DMS153 treated with DMSO at 0.1 percent for 48 hours (cell line): Measurements from ENCODE around the gene ASNSD1.

Experiments used
- DNase-seq: peaks from one replicate; lab custom pipeline; 2025; ENCODE audit not compliant: unreplicated experiment; lab: John Stamatoyannopoulos, UW

ASNSD1 gene

DNA sequence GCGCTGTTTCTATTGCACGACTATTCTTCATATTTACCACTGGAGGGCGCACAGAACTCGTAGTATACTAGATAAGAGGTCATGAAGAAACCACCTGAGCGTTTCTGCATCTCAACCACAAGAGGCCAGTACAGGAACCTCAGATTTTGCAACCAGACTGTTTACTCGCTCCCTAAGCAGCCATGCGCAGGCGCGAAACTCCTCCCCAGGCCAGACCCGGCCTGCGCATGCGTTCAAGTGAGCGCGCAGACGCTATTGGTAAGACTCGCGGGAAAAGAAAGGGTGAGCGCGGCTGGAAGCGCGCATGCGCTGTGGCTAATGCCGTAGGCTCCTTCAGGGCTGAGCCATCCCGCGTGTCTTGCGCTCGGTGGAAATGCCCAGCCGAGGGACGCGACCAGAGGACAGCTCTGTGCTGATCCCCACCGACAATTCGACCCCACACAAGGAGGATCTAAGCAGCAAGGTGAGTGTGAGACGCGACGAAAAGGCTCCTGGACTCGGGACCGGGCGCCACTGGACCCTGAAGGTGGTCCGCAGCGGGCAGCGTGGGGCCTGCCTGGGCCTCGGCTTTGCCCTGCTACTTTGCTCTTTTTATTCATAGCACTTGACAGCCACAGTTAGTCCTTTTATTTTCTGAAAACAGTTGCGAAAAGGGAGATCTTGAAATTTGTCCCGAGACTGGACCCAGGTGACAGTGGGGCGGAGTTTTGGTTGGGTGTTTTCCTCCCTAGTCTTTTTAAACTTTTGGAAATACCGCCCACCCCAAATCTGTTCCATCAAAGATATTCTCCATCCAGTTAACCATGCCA, at the start of gene ASNSD1:
Gene ASNSD1, plus strand, starts transcription at position 312 of the 809 bp plus-strand sequence. CDS start 4,674 bp downstream, outside the sequence.
- DNase-seq: peak; percentile 97

- DNase-seq: no peak
These were observed 48.1 kb upstream of the ASNSD1 start for GRCh38 chr2:189613077-189613636.

GRCh38 chr2:189613650-189614420, 47.4 kb upstream of the ASNSD1 start:
- DNase-seq: no peak

DNA sequence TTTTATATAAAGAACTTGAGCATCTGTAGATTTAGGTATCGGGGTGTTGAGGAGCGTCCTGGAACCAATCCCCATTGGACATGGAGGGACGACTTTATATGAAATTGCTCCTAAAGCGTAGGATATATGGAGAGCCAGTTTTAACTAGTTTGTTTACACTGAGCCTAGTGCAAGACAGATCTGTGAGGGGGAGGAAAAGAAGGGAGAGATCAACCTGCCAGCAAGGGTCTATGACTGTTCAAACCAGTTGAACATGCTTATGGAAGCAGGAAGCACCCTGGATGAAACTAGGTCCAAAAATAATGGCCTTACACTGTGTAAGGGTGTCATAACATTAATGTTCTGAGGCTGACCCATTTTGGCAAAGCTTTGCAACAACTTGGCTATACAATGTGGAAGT, 46.7 kb upstream of the ASNSD1 start:
- DNase-seq: no peak

DNA sequence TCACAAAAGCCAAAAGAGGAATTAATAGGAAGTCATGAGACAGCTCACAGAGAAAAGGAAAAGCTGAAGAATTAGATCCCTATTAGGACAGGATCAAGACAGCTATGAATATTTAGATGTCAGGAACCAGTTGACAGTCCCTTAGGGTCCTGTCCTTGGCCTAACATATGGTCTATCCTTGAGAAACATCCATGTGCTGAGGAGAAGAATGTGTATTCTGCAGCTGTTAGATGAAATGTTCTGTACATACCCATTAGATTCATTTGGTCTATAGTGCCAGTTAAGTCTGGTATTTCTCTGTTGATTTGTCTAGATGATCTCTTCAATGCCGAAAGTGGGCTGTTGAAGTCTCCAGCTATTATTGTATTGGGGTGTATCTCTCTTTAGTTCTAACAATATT, 43.1 kb upstream of the ASNSD1 start:
- DNase-seq: no peak

- no peak for DNase-seq
These were observed 39.5 kb upstream of the ASNSD1 start for GRCh38 chr2:189621781-189622180.

- DNase-seq: no peak
These were observed 38.2 kb upstream of the ASNSD1 start for GRCh38 chr2:189623049-189623448.

DNA sequence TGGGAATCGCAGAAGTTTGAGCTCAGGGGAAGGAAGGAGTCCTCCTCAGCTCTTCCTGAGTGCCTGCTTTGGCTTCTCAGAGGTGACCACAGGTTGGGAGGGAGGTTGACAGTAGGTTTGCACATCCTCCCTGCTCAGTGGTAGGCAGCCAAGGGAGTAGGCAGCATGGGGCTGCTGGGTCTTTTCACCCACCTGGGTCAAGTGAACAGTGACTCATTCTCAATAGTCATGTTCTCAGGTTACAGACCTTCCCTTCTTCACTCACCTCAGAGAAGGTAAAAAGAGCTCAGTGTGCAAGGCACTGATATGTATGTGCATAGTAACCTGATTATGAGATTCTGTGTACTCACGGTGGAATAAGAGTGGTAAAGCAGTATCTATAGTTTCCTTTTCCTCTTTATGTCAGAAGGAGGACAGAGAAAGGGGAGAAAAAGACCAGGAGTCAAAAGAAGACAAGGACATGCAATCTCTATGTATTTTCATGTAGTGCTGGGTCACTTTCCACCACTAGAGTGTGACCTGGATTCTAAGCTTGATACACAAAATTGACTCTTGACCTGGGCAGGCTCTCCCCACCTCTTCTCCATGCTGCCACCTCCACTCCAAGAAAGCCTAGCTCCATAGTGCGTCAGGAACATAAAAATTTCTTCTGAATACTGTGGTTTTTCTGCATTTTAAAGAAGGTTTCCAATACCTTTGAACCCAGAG, 36.5 kb upstream of the ASNSD1 start:
- no peak for DNase-seq

DNA sequence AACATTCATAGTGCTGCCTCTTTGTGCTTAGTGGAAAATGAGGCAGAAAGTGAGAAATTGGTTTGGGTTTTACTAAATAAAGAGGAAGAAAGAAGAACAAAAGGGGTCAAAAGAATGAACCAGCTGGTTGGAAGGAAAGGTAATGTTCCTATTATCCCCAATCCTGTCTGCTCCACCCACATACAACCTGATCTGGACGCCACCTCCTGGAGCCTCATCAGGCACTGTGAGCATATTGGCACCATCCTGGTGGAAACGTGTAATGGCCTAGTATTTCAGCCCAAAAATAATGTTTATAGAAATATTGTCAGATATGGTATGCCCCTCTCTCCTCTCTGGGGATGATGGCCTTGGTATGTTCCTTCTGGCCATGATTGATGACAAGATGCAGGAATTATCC, 35.6 kb upstream of the ASNSD1 start:
- DNase-seq: no peak

GRCh38 chr2:189627789-189628188, 33.5 kb upstream of the ASNSD1 start:
- DNase-seq: no peak

DNA sequence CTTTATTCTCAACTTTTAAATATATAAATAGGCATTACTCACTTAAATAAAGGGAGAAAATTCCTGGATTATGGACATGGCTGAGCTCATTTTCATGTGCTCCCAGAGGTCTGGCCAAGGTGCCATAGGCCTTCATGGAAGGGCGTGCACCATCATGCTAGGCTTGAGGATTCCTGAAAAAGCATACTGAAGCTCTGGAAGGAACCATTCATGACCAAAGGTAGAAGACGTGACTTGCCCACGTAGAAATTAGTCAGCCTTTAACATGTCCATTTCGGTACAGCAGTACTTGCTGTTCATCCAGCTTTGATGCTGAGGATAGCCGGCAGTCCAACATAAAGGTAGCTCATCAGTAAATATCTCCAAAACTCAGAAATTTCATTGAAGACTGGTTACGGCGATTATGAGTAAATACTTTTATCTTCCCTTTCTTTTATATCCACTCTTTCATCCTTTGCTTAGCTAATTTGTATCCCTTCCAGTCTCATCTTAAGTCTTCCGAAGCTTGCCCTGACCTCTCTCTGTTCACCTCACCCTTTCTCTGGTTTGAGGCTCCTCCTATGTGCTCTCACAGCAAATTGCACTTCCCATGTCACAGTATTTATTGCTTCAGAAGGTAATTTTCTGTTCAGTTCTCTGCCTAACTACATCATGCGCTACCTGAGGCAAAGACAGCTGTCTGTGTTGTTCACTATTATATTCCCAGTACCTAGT, 32.3 kb upstream of the ASNSD1 start:
- DNase-seq: no peak

GRCh38 chr2:189629531-189630453, 31.5 kb upstream of the ASNSD1 start:
- no peak for DNase-seq

DNA sequence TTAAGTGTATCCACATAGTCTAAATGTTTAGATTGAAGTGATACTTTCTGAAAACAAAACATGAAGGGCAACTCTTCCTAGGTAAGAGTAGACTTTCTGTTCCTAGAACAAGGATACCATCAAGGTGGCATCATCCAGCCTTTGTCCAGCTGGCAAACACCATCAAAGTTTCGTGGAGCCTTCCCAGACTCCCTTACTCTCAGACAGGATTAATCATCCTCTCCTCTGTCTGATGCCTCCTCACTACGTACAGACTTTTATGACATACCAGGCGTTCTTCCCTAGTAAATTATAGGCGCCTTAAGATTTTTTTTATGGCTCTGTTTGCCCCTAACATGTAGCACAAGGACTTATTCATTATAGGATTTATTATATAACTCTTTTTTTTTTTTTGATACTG, 29.4 kb upstream of the ASNSD1 start:
- no peak for DNase-seq

GRCh38 chr2:189633392-189633811, 27.9 kb upstream of the ASNSD1 start:
- DNase-seq: no peak

DNA sequence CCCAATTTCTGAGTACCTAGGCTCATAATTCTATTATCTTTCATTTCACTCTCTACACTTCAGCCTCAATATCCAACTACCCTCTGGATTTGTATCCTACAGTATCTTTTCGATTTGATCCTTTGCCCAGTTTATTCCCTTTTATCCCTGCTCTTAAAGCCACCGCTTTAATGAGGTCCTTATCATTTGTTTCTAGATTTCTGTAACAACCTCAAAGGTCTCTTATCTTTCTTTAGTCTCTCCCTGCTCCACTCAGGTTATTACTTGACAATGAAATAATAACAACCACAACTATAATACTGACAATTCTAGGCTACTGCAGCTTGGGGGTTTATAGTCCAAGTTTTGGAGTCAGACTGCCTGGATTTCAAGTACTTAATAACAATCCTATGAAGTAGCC, 25.9 kb upstream of the ASNSD1 start:
- DNase-seq: no peak

GRCh38 chr2:189638301-189639006, 22.8 kb upstream of the ASNSD1 start:
- no peak for DNase-seq

DNA sequence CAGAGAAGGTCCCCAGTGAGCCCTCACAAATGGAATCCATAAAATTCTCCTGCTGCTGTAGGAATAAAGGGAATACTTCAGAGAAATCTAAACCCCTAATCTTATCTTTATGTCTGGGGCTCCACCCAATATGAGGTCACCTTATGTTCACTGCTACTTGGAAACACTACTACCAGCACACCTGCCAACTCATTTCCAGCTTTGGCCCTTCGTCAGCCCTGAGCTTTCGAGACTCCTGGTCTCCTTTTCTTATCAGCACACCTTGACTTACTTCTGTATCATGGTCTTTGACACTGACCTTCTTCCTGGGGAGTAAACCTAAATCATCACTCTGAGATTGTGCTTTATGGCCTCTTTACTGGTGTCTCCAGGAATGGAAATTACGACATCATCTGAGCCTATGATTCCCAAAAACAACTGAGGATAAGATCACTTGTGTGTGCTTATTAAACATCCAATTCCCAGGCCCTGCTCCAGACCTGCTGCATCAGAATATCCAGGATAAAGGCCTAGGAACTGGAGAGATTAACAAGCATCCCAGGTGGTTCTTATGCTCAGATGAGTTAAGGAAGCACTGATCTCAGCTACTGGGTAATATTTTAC, 22.2 kb upstream of the ASNSD1 start:
- no peak for DNase-seq

- DNase-seq: no peak
These were observed 20.3 kb upstream of the ASNSD1 start for GRCh38 chr2:189641002-189641401.

GRCh38 chr2:189641590-189641989, 19.7 kb upstream of the ASNSD1 start:
- DNase-seq: no peak
